ENCODE results near the gene WWOX.

WWOX gene

DNA sequence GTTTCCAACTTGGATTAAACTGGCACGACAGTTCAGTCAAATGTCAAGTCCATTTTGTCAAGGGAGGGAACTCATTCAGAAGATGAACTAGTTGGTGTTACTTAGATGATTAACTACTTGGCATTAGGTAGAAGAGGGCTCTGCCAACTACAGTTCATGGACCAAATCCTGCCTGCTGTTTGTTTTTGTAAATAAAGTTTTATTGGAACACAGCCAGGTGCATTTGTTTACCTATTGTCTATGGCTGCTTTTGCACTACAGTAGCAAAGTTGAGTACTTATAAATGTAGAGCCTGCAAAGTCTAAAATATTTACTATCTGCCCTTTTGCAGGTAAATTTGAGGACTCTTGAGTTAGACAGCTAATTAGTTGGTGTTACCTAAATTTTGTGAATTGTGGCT, 1091.1 kb downstream of the WWOX start:
- Histone ChIP-seq H3K27me3 (ENCODE audit: insufficient read depth, insufficient read length) (no peaks in the 10 kb centered on the region), H3K36me3 (ENCODE audit: insufficient read depth, insufficient read length, low read length) (no peaks in the 10 kb centered on the region), H3K9me3 (ENCODE audit: insufficient read depth, low read length) (peaks cover 4% of the 10 kb centered on the region; the same call in 1 of the 2 replicates), H3K9ac (ENCODE audit: insufficient read length, low read depth) (no peak overlapping the region), H3K4me1 (ENCODE audit: insufficient read depth, insufficient read length) (peaks cover 1% of the 10 kb centered on the region), H3K4me3 (ENCODE audit: insufficient read length, low read depth) (no peak overlapping the region)
- TF ChIP-seq ZNF274 (IDR thresholded peaks at IDR 0.05; ENCODE audit: low read depth, low read length) (no peak), YY1 (IDR thresholded peaks at IDR 0.05; ENCODE audit: insufficient read depth, insufficient read length) (no peak), SUZ12 (IDR thresholded peaks at IDR 0.05; ENCODE audit: extremely low read depth, insufficient read depth, insufficient read length) (no peak)
- no peak for DNase-seq (ENCODE audit: low read depth, low spot score)

GRCh38 chr16:79191933-79192332, 1092.5 kb downstream of the WWOX start:
- TF ChIP-seq YY1 (IDR thresholded peaks at IDR 0.05; ENCODE audit: insufficient read depth, insufficient read length) (no peak), SUZ12 (IDR thresholded peaks at IDR 0.05; ENCODE audit: extremely low read depth, insufficient read depth, insufficient read length) (no peak), ZNF274 (IDR thresholded peaks at IDR 0.05; ENCODE audit: low read depth, low read length) (no peak)
- Histone ChIP-seq H3K4me3 (ENCODE audit: insufficient read length, low read depth) (no peak overlapping the region), H3K36me3 (ENCODE audit: insufficient read depth, insufficient read length, low read length) (no peaks in the 10 kb centered on the region), H3K4me1 (ENCODE audit: insufficient read depth, insufficient read length) (peaks cover 1% of the 10 kb centered on the region), H3K9ac (ENCODE audit: insufficient read length, low read depth) (no peak overlapping the region), H3K9me3 (ENCODE audit: insufficient read depth, low read length) (peaks cover 12% of the 10 kb centered on the region; the same call in 1 of the 2 replicates), H3K27me3 (ENCODE audit: insufficient read depth, insufficient read length) (no peaks in the 10 kb centered on the region)
- no peak for DNase-seq (ENCODE audit: low read depth, low spot score)

DNA sequence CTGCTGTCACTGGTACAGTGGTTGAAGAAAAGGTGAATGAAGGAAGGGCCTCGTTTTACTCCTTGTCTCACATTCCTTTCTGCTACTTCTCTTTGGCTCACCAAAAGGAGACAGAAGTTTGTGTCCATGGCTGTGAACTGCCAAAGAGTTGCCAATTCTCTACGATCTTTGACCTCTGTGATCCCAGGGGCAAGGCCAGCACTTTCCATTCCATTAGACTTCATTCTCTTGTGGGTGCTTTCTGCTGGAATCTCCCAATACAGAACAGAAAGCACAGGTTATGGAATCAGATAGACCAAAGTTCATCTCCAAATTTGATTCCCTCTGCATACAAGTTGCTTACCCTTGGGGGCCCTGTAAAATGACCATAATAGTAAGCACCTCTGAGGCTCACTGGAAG, 1093.5 kb downstream of the WWOX start:
- no peak overlapping the region for H3K4me3 ChIP-seq (ENCODE audit: insufficient read length, low read depth)
- no peaks in the 10 kb centered on the region for H3K27me3 ChIP-seq (ENCODE audit: insufficient read depth, insufficient read length)
- no peak for TF ChIP-seq SUZ12 (IDR thresholded peaks at IDR 0.05; ENCODE audit: extremely low read depth, insufficient read depth, insufficient read length)
- TF ChIP-seq YY1 (IDR thresholded peaks at IDR 0.05; ENCODE audit: insufficient read depth, insufficient read length): no peak
- TF ChIP-seq ZNF274 (IDR thresholded peaks at IDR 0.05; ENCODE audit: low read depth, low read length): no peak
- H3K9ac ChIP-seq (ENCODE audit: insufficient read length, low read depth): no peak overlapping the region
- DNase-seq (ENCODE audit: low read depth, low spot score): no peak
- H3K9me3 ChIP-seq (ENCODE audit: insufficient read depth, low read length): peaks cover 12% of the 10 kb centered on the region; the same call in 1 of the 2 replicates
- H3K4me1 ChIP-seq (ENCODE audit: insufficient read depth, insufficient read length): peaks cover 1% of the 10 kb centered on the region
- H3K36me3 ChIP-seq (ENCODE audit: insufficient read depth, insufficient read length, low read length): no peaks in the 10 kb centered on the region

DNA sequence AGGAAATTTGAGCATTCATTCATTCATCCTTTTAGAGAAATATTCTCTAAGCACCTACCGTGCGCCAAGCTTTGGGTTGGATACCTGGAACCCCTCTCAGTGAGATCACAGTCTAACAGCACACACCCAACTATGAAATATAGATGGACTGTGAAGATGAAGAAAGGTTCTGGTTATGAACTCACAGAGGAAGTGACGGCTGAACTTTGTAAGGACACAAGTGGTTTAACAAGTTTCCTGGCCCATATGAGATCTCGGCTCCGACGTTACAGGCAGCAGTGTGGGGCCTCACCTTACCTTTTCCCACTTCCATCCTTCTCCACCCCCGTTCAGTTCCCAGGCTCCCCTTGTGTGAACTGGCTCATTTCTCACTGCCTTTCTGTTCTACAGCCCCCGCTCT, 1094.8 kb downstream of the WWOX start:
- no peak overlapping the region for H3K4me3 ChIP-seq (ENCODE audit: insufficient read length, low read depth)
- no peak for TF ChIP-seq ZNF274 (IDR thresholded peaks at IDR 0.05; ENCODE audit: low read depth, low read length)
- TF ChIP-seq YY1 (IDR thresholded peaks at IDR 0.05; ENCODE audit: insufficient read depth, insufficient read length): no peak
- TF ChIP-seq SUZ12 (IDR thresholded peaks at IDR 0.05; ENCODE audit: extremely low read depth, insufficient read depth, insufficient read length): no peak
- DNase-seq (ENCODE audit: low read depth, low spot score): no peak
- no peak overlapping the region for H3K9ac ChIP-seq (ENCODE audit: insufficient read length, low read depth)
- H3K36me3 ChIP-seq (ENCODE audit: insufficient read depth, insufficient read length, low read length): no peaks in the 10 kb centered on the region
- no peaks in the 10 kb centered on the region for H3K4me1 ChIP-seq (ENCODE audit: insufficient read depth, insufficient read length)
- peaks cover 12% of the 10 kb centered on the region; the same call in 1 of the 2 replicates for H3K9me3 ChIP-seq (ENCODE audit: insufficient read depth, low read length)
- H3K27me3 ChIP-seq (ENCODE audit: insufficient read depth, insufficient read length): no peaks in the 10 kb centered on the region

- H3K4me3 ChIP-seq (ENCODE audit: insufficient read length, low read depth): no peak overlapping the region
- no peaks in the 10 kb centered on the region for H3K36me3 ChIP-seq (ENCODE audit: insufficient read depth, insufficient read length, low read length)
- H3K4me1 ChIP-seq (ENCODE audit: insufficient read depth, insufficient read length): no peaks in the 10 kb centered on the region
- H3K9me3 ChIP-seq (ENCODE audit: insufficient read depth, low read length): peaks cover 12% of the 10 kb centered on the region; the same call in 1 of the 2 replicates
- no peak for TF ChIP-seq SUZ12 (IDR thresholded peaks at IDR 0.05; ENCODE audit: extremely low read depth, insufficient read depth, insufficient read length)
- TF ChIP-seq ZNF274 (IDR thresholded peaks at IDR 0.05; ENCODE audit: low read depth, low read length): no peak
- TF ChIP-seq YY1 (IDR thresholded peaks at IDR 0.05; ENCODE audit: insufficient read depth, insufficient read length): no peak
- H3K27me3 ChIP-seq (ENCODE audit: insufficient read depth, insufficient read length): no peaks in the 10 kb centered on the region
- no peak overlapping the region for H3K9ac ChIP-seq (ENCODE audit: insufficient read length, low read depth)
- DNase-seq (ENCODE audit: low read depth, low spot score): no peak
These were observed 1096.5 kb downstream of the WWOX start for GRCh38 chr16:79195938-79196337.

GRCh38 chr16:79201436-79201835, 1102.0 kb downstream of the WWOX start:
- H3K36me3 ChIP-seq (ENCODE audit: insufficient read depth, insufficient read length, low read length): no peaks in the 10 kb centered on the region
- no peaks in the 10 kb centered on the region for H3K27me3 ChIP-seq (ENCODE audit: insufficient read depth, insufficient read length)
- H3K4me1 ChIP-seq (ENCODE audit: insufficient read depth, insufficient read length): no peaks in the 10 kb centered on the region
- H3K9ac ChIP-seq (ENCODE audit: insufficient read length, low read depth): no peak overlapping the region
- no peak overlapping the region for H3K4me3 ChIP-seq (ENCODE audit: insufficient read length, low read depth)
- TF ChIP-seq YY1 (IDR thresholded peaks at IDR 0.05; ENCODE audit: insufficient read depth, insufficient read length) (no peak), SUZ12 (IDR thresholded peaks at IDR 0.05; ENCODE audit: extremely low read depth, insufficient read depth, insufficient read length) (no peak), ZNF274 (IDR thresholded peaks at IDR 0.05; ENCODE audit: low read depth, low read length) (no peak)
- DNase-seq (ENCODE audit: low read depth, low spot score): no peak
- H3K9me3 ChIP-seq (ENCODE audit: insufficient read depth, low read length): no peaks in the 10 kb centered on the region

DNA sequence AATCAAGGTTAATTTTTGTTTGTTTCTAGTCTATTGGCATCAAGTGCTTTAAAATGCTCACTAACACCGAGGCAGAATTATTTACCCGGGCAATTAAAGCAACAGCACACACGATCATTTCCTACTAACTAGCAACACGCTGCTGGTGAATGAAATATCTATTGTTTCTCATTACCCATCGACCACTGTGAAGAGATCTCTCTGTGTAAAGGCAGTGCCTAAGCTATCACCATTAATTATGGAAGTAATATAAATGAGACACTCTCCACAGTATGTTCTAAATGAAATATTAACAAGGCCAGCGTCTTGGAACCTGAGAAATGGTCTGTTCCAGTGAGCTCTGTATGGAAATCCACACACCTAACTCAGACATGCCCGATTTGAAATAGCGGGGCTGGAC, 1103.5 kb downstream of the WWOX start:
- no peaks in the 10 kb centered on the region for H3K4me1 ChIP-seq (ENCODE audit: insufficient read depth, insufficient read length)
- DNase-seq (ENCODE audit: low read depth, low spot score): no peak
- no peaks in the 10 kb centered on the region for H3K36me3 ChIP-seq (ENCODE audit: insufficient read depth, insufficient read length, low read length)
- no peaks in the 10 kb centered on the region for H3K9me3 ChIP-seq (ENCODE audit: insufficient read depth, low read length)
- no peak overlapping the region for H3K9ac ChIP-seq (ENCODE audit: insufficient read length, low read depth)
- H3K4me3 ChIP-seq (ENCODE audit: insufficient read length, low read depth): no peak overlapping the region
- TF ChIP-seq SUZ12 (IDR thresholded peaks at IDR 0.05; ENCODE audit: extremely low read depth, insufficient read depth, insufficient read length) (no peak), ZNF274 (IDR thresholded peaks at IDR 0.05; ENCODE audit: low read depth, low read length) (no peak), YY1 (IDR thresholded peaks at IDR 0.05; ENCODE audit: insufficient read depth, insufficient read length) (no peak)
- no peaks in the 10 kb centered on the region for H3K27me3 ChIP-seq (ENCODE audit: insufficient read depth, insufficient read length)

Measured in NT2/D1 (cell line).